Measurements from ENCODE around the gene GPR152.

The GPR152 gene

DNA sequence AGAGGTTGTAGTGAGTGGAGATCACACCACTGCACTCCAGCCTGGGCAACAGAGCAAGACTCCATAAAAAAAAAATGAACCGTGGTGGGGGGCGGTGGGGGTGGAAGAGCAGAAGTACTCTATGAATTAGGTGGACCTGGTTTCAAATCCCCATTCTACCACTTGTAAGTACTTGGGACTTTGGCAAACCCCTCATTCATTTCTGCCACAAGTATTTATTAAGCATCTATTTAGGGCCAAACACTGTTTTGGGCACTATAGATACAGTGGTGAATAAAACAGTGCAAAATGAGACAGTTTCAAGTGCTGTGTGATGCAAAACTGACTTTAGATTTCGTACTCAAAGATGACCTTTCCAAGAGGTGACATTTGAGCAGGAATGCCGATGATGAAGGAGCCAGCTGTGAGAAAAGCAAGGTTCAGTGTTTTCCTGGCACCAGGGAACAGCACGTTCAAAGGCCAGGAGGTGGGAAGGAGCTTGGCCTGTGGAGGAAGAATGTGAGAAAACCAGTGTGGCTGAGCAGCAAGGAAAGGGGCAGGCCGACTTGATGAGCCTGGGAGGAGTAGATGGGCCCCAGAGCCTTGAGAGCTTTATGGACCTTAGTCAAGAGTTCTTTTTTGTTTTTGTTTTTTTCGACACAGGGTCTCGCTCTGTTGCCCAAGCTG lies 17.9 kb upstream of the GPR152 start:
- no peaks in the 10 kb centered on the region for H3K27me3 ChIP-seq (ENCODE audit: insufficient read depth, low read depth, severe bottlenecking)
- no peaks in the 10 kb centered on the region for H3K9me3 ChIP-seq (ENCODE audit: severe bottlenecking)
- no peak overlapping the region for H3K27ac ChIP-seq
- H3K4me3 ChIP-seq (ENCODE audit: low read depth, low read length) = no peak overlapping the region
- no peaks in the 10 kb centered on the region for H3K36me3 ChIP-seq
- no peak for DNase-seq
- no peak for TF ChIP-seq CTCF (IDR thresholded peaks at IDR 0.05; ENCODE audit: low read depth, low read length)

DNA sequence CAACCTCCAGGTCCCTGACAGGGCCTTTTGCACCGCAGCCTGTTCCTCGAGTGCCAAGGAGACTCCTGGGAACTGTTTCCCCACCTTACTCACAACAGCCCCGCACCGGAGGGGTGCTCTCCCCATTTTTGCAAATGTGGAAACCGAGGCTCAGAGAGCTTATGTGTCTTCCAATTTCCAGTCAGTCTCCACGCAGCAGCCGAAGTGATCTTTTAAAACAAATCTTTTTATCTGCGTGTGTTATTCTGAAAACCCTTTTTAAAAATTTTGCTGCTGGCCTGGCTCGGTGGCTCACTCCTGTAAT lies 16.9 kb upstream of the GPR152 start:
- Histone ChIP-seq H3K4me3 (ENCODE audit: low read depth, low read length) (peak overlapping the region; percentile 49), H3K27me3 (ENCODE audit: insufficient read depth, low read depth, severe bottlenecking) (no peaks in the 10 kb centered on the region), H3K9me3 (ENCODE audit: severe bottlenecking) (no peaks in the 10 kb centered on the region), H3K27ac (peak overlapping the region; percentile 67), H3K36me3 (no peaks in the 10 kb centered on the region)
- TF ChIP-seq CTCF (IDR thresholded peaks at IDR 0.05; ENCODE audit: low read depth, low read length) = no peak
- no peak for DNase-seq

DNA sequence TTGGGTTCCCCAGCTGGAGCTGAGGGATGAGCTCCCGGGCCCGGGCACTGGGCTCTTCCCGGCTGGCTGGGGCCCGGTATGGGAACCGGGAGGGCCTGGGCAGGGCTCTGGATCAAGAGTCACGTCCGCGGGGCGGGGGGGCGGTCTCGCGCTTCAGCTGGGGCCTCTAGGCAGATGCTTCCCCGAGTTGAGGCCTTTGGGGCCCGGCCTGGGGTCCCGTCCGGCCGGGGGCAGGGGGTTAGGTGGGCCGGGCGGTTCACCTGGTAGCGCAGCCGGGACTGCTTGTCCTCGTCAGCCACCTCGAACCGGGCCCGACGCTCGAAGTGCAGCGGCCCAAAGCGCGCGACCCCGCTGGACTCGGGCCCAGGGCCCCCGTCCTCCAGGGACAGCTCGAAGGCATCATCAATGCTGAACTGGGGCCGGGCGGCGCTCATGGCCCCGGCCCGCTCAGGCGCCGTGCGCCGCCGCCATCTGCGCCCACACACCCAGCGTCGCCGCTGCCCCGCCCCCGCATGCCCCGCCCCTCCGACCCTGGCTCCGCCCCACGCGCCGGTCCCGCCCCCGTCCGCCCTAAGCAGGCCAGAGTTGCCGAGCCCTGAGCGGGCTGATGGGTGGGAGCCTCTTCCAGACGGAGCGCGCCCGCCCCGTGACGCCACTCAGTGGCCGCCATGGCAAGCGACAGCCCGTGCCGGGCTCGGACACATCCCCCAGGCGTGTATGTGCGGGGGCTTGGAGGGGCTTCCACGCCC lies 16.4 kb upstream of the GPR152 start, which contains the start of gene TMEM134:
Gene TMEM134 (minus strand): TSS at position 493 of the 749 bp plus-strand sequence. CDS start 59 bp downstream, at position 434.
- peak within 1 kb of the TSS; percentile 73 for H3K4me3 ChIP-seq (ENCODE audit: low read depth, low read length)
- peak; percentile 78 for TF ChIP-seq CTCF (IDR thresholded peaks at IDR 0.05; ENCODE audit: low read depth, low read length)
- peak within 1 kb of the TSS; percentile 75 for H3K27ac ChIP-seq
- peak; percentile 93 for DNase-seq
- no peaks in the 10 kb centered on the region for H3K36me3 ChIP-seq
- no peaks in the 10 kb centered on the region for H3K9me3 ChIP-seq (ENCODE audit: severe bottlenecking)
- no peaks in the 10 kb centered on the region for H3K27me3 ChIP-seq (ENCODE audit: insufficient read depth, low read depth, severe bottlenecking)

DNA sequence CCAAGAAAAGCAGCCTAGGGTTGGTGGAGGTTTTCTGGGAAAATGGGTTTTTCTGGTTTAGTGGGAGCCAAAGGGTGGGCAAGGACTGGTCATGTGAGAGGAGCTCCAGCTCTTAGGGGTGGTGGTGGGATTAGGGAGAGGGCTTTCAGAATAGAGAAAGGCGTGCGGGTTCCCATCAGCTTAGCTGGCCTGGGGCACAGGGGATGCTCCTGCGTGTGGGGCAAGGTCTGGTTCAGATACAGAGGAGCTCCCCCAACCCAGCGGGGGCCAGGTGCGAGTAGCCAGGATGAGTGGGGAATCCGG lies 15.9 kb upstream of the GPR152 start:
- peak overlapping the region; percentile 75 for H3K27ac ChIP-seq
- H3K4me3 ChIP-seq (ENCODE audit: low read depth, low read length) = peak overlapping the region; percentile 73
- H3K27me3 ChIP-seq (ENCODE audit: insufficient read depth, low read depth, severe bottlenecking) = no peaks in the 10 kb centered on the region
- DNase-seq = no peak
- no peak for TF ChIP-seq CTCF (IDR thresholded peaks at IDR 0.05; ENCODE audit: low read depth, low read length)
- no peaks in the 10 kb centered on the region for H3K9me3 ChIP-seq (ENCODE audit: severe bottlenecking)
- H3K36me3 ChIP-seq = no peaks in the 10 kb centered on the region

GRCh38 chr11:67468056-67468455 lies 15.5 kb upstream of the GPR152 start:
- H3K27me3 ChIP-seq (ENCODE audit: insufficient read depth, low read depth, severe bottlenecking) = no peaks in the 10 kb centered on the region
- no peak for DNase-seq
- H3K4me3 ChIP-seq (ENCODE audit: low read depth, low read length) = peak overlapping the region; percentile 73
- H3K27ac ChIP-seq = no peak overlapping the region
- no peak for TF ChIP-seq CTCF (IDR thresholded peaks at IDR 0.05; ENCODE audit: low read depth, low read length)
- H3K36me3 ChIP-seq = no peaks in the 10 kb centered on the region
- no peaks in the 10 kb centered on the region for H3K9me3 ChIP-seq (ENCODE audit: severe bottlenecking)

Data from WERI-Rb-1 (cell line).